GM12891 (cell line): Measurements from ENCODE around the gene TRIM33.
"Not testable (repeated sequence)": the region's sequence is repeated elsewhere in the genome, so short reads cannot be mapped to it uniquely, and the experiment has no call there.

Experiments used
- POLR2A ChIP-seq: IDR thresholded peaks from 2 replicates; pipeline ENCODE4 v1.6.1; 2011; ENCODE audit warnings: low read depth, low read length, control low read depth
- TAF1 ChIP-seq: IDR thresholded peaks from 2 replicates; pipeline ENCODE4 v1.6.1; 2011; ENCODE audit warnings: low read depth, low read length, control low read depth

- not testable (repeated sequence) for TF ChIP-seq TAF1, POLR2A
Measured at GRCh38 chr1:114369266-114369919, 141.6 kb downstream of the TRIM33 start.
